Measurements from ENCODE around the gene TMEM9. TPM values are rescaled to one million over a fixed set of nuclear protein-coding genes. Genes with fewer than 3 reads are reported as not detected.

Gene TMEM9
- total RNA-seq, 3 donors from 2014 or later: 19.1 to 38.9 (median 24.1) TPM

- no peaks in the 10 kb centered on the region for H3K9me3 ChIP-seq
- no peaks in the 10 kb centered on the region for H3K36me3 ChIP-seq (ENCODE audit: low read depth)
- DNase-seq: no peak
- H3K4me1 ChIP-seq (ENCODE audit: low read depth): peaks cover 8% of the 10 kb centered on the region
- no peak overlapping the region for H3K4me3 ChIP-seq
- intact Hi-C loops (cut with DNase I, micrococcal nuclease): no loop called here
- ATAC-seq: no peak
- TF ChIP-seq, protein P1, sequence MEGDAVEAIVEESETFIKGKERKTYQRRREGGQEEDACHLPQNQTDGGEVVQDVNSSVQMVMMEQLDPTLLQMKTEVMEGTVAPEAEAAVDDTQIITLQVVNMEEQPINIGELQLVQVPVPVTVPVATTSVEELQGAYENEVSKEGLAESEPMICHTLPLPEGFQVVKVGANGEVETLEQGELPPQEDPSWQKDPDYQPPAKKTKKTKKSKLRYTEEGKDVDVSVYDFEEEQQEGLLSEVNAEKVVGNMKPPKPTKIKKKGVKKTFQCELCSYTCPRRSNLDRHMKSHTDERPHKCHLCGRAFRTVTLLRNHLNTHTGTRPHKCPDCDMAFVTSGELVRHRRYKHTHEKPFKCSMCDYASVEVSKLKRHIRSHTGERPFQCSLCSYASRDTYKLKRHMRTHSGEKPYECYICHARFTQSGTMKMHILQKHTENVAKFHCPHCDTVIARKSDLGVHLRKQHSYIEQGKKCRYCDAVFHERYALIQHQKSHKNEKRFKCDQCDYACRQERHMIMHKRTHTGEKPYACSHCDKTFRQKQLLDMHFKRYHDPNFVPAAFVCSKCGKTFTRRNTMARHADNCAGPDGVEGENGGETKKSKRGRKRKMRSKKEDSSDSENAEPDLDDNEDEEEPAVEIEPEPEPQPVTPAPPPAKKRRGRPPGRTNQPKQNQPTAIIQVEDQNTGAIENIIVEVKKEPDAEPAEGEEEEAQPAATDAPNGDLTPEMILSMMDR (IDR thresholded peaks at IDR 0.05): no peak
Measured at GRCh38 chr1:201157949-201158348, 3.7 kb upstream of the TMEM9 start.

- DNase-seq (no peak), ATAC-seq (no peak)
- Histone ChIP-seq H3K4me1 (ENCODE audit: low read depth) (peaks cover 8% of the 10 kb centered on the region), H3K36me3 (ENCODE audit: low read depth) (no peaks in the 10 kb centered on the region), H3K4me3 (no peak overlapping the region), H3K9me3 (no peaks in the 10 kb centered on the region)
- intact Hi-C loops (cut with DNase I, micrococcal nuclease): no loop called here
- TF ChIP-seq, protein P1 (IDR thresholded peaks at IDR 0.05): no peak
Measured at GRCh38 chr1:201156819-201157218, 2.5 kb upstream of the TMEM9 start.

GRCh38 chr1:201156346-201156745, 2.1 kb upstream of the TMEM9 start:
- no peaks in the 10 kb centered on the region for H3K9me3 ChIP-seq
- no peaks in the 10 kb centered on the region for H3K36me3 ChIP-seq (ENCODE audit: low read depth)
- TF ChIP-seq, protein P1 (IDR thresholded peaks at IDR 0.05): no peak
- ATAC-seq (no peak), DNase-seq (no peak)
- H3K4me3 ChIP-seq: no peak overlapping the region
- H3K4me1 ChIP-seq (ENCODE audit: low read depth): peaks cover 8% of the 10 kb centered on the region
- intact Hi-C loops (cut with DNase I, micrococcal nuclease): no loop called here

- intact Hi-C loops (cut with DNase I, micrococcal nuclease): no loop called here
- ATAC-seq: no peak
- Histone ChIP-seq H3K4me1 (ENCODE audit: low read depth) (peaks cover 8% of the 10 kb centered on the region), H3K9me3 (no peaks in the 10 kb centered on the region), H3K36me3 (ENCODE audit: low read depth) (no peaks in the 10 kb centered on the region), H3K4me3 (no peak overlapping the region)
- no peak for DNase-seq
- TF ChIP-seq, protein P1 (IDR thresholded peaks at IDR 0.05): no peak
Measured at GRCh38 chr1:201155354-201155753, 1.1 kb upstream of the TMEM9 start.

- DNase-seq (no peak), ATAC-seq (peak; percentile 79)
- TF ChIP-seq, protein P1 (IDR thresholded peaks at IDR 0.05): no peak
- H3K36me3 ChIP-seq (ENCODE audit: low read depth): no peaks in the 10 kb centered on the region
- H3K9me3 ChIP-seq: no peaks in the 10 kb centered on the region
- H3K4me3 ChIP-seq: peak overlapping the region; percentile 43
- intact Hi-C loops (cut with DNase I, micrococcal nuclease): no loop called here
- peaks cover 8% of the 10 kb centered on the region for H3K4me1 ChIP-seq (ENCODE audit: low read depth)
Measured at GRCh38 chr1:201153474-201154388, 543 bp downstream of the TMEM9 start.
